Measurements from ENCODE around the gene PATL1.

Gene PATL1

GRCh38 chr11:59671471-59671870, 2.6 kb upstream of the PATL1 start:
- DNase-seq = no peak

- DNase-seq = peak; percentile 48
Measured at GRCh38 chr11:59669611-59670009, 773 bp upstream of the PATL1 start.

GRCh38 chr11:59668188-59668949, 468 bp downstream of the PATL1 start:
- peak; percentile 41 for DNase-seq

- no peak for DNase-seq
Measured at GRCh38 chr11:59667812-59668187, 1.0 kb downstream of the PATL1 start.

- DNase-seq = no peak
Measured at GRCh38 chr11:59666969-59667368, 1.9 kb downstream of the PATL1 start.

- no peak for DNase-seq
Measured at GRCh38 chr11:59660621-59661020, 8.2 kb downstream of the PATL1 start.

GRCh38 chr11:59659981-59660380, 8.9 kb downstream of the PATL1 start:
- no peak for DNase-seq

GRCh38 chr11:59658036-59658435, 10.8 kb downstream of the PATL1 start:
- no peak for DNase-seq

GRCh38 chr11:59654893-59655292, 13.9 kb downstream of the PATL1 start:
- no peak for DNase-seq

- no peak for DNase-seq
Measured at GRCh38 chr11:59647245-59647980, 21.4 kb downstream of the PATL1 start.

GRCh38 chr11:59644528-59644927, 24.3 kb downstream of the PATL1 start:
- no peak for DNase-seq

GRCh38 chr11:59643390-59643789, 25.4 kb downstream of the PATL1 start:
- no peak for DNase-seq

- no peak for DNase-seq
Measured at GRCh38 chr11:59641156-59641555, 27.7 kb downstream of the PATL1 start.

- DNase-seq = no peak
Measured at GRCh38 chr11:59630493-59630892, 38.3 kb downstream of the PATL1 start.

- no peak for DNase-seq
Measured at GRCh38 chr11:59629996-59630395, 38.8 kb downstream of the PATL1 start.

GRCh38 chr11:59626969-59627368, 41.9 kb downstream of the PATL1 start:
- peak; percentile 33 for DNase-seq

- no peak for DNase-seq
Measured at GRCh38 chr11:59625703-59626102, 43.1 kb downstream of the PATL1 start.

- DNase-seq = no peak
Measured at GRCh38 chr11:59617876-59618275, 51.0 kb downstream of the PATL1 start.

- DNase-seq = no peak
Measured at GRCh38 chr11:59616396-59616982, 52.3 kb downstream of the PATL1 start.

- peak; percentile 100 for DNase-seq
Measured at GRCh38 chr11:59615637-59616395, 53.0 kb downstream of the PATL1 start, which contains the start of gene OSBP. OSBP (minus strand) TSS chr11:59615774; CDS start chr11:59615664, 110 bp downstream.

GRCh38 chr11:59615120-59615636, 53.7 kb downstream of the PATL1 start:
- DNase-seq = no peak

GRCh38 chr11:59614277-59615119, 54.3 kb downstream of the PATL1 start:
- peak; percentile 0 for DNase-seq
